IPS-18c (cell line): ENCODE measurements around the gene EPN3.
A peak's percentile ranks its signal among the peaks of the same experiment; 100 is the strongest.

ENCODE experiments used
- H3K4me3 ChIP-seq: 2 replicates; pipeline ENCODE4 v1.7.0; 2013; ENCODE audit warnings: low read depth, mild to moderate bottlenecking, low read length, moderate library complexity; ENCODE audit not compliant: insufficient read depth
- H3K9me3 ChIP-seq: one replicate; pipeline ENCODE4 v1.6.1; 2013; ENCODE audit warnings: mild to moderate bottlenecking, low read length, moderate library complexity; ENCODE audit not compliant: control insufficient read depth, insufficient read depth

Gene EPN3

DNA sequence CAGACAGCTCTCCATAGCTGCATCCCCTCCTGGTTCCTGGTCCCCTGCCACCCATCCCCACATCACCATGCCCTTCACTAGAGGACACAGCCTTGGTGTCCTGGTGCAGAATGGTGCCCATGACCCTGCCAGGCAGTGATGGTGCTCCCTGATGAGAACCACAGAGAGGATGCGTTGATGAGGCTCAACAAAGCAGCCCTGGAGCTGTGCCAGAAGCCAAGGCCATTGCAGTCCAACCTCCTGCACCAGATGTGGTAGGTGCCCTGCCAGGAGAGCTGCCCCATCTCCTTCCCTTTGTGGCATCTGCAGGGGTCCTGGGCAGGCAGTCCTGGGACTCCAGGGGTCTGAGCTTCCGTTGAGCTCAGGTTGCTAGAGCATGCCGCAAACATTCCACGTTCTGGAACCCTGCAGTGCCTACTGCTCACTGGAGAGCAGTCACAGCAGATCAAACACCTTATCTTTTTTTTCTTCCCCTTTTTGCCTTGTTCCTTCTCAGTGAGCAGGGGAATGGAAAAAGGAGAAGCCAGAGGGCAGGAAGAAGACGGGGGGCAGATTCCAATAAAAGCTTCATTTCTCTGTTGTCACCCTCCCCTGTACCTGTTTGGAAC is 5.3 kb upstream of the EPN3 start:
- Histone ChIP-seq H3K4me3 (no peak overlapping the region), H3K9me3 (no peaks in the 10 kb centered on the region)

DNA sequence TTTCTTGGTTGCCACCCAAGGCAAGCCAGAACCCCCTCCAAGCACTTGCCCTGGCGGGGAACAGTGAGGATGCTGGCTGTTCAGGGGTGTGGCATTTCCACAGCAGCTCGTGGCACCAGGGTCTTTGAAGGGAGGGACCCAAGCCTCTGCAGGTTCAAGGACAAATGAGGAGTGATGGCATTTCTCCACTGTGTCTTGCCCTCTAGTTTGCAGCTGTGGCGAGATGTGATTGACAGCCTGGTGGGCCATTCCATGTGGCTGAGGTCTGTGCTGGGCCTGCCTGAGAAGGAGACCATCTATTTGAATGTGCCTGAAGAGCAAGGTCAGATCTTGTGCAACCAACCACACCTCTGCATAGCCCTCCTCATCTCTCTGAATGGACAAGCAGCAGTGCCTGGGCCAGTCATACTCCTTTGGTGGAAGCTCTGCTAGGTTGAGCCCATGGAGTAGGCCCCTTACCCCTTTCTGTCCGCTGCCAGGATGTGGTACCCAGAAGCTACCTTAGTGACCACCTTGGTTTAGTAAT is 4.5 kb upstream of the EPN3 start:
- Histone ChIP-seq H3K4me3 (no peak overlapping the region), H3K9me3 (no peaks in the 10 kb centered on the region)

DNA sequence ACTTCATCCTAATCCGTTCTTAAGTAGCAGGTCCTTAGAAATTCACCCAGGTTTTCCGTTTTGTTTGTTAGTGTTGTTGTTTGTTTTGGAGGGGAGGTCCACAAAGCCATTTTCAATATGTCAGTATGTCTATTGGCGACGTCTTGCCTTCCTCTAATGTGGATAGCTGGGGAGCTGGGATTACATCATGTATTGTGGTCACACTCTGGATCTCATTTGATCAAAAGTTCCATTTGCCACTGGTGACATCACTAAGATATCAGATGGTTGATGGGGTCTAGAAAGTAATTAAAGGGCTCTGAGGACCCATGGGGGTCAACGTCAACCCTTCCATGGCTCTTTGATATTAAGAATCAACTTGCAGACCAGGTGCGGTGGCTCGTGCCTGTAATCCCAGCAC is 2.7 kb upstream of the EPN3 start:
- Histone ChIP-seq H3K4me3 (no peak overlapping the region), H3K9me3 (no peaks in the 10 kb centered on the region)

DNA sequence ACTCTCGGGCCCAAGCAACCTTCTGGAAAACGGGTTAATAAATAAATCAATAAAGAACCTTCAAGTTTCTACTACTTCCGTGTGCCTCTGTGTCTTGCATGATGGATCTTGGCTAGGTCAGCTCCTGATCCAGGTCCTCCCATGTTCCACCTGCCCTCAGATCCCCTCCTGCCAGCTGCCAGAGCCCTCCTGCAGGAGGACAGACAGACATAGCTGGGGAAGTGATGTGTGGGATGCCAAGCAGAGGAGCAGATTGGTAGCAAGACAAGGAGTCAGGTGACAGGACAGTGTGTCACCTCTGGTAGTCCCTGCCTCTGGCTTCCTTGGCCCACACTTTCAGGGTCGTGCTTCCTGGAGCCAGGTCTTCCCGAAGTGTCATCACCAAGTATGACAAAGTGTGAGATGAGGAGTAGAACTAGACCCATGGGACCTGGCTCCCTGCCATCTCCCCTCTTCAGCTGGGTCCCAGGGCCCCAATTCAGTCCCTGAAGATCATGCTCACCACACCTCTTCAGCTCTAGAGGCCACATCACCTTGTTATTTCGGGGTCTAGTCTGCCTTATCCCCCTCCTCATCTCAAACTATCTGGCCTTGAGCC is 1.0 kb upstream of the EPN3 start:
- Histone ChIP-seq H3K9me3 (no peaks in the 10 kb centered on the region), H3K4me3 (no peak overlapping the region)

DNA sequence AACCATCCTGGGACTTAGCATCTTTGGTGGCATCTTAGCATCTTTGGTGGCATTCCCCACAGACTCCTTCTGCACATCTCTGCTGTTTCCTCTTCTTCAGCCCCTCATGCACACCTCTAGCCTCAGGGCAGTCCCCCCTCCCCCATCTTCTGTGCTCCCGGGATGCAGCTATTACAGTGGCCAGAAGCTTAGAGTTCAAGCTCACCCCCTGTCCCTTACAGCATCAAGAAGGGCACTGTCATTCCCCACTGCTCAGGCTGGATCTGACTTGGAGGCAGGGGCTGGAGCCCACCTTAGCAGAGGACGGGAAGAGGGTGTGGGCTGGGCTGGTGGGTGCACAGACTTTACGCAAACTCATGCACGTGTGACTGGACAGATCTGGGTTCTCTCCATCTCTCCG is 650 bp downstream of the EPN3 start:
- peak overlapping the region; percentile 71 for H3K4me3 ChIP-seq
- H3K9me3 ChIP-seq: no peaks in the 10 kb centered on the region

DNA sequence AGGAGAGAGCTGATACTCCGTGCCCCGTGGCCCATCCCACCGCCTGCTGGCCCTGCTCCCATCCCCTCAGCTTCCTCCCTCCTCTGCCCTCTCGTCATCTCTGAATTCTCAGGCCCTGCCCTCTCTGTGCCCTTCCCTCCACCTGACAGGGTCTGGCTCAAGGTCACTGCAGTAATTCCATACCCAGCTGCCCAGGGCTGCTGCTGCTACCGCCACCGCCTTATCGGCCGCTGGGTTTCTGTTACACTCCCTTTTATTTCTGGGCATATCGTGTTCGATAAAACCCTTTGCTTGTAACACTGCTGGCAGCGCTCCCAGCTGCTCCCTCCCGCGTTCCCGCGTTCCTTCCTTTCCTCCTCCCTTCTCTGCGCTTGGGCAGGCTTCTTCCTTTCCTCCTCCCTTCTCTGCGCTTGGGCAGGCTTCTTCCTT is 1.2 kb downstream of the EPN3 start:
- Histone ChIP-seq H3K9me3 (no peaks in the 10 kb centered on the region), H3K4me3 (peak overlapping the region; percentile 71)

DNA sequence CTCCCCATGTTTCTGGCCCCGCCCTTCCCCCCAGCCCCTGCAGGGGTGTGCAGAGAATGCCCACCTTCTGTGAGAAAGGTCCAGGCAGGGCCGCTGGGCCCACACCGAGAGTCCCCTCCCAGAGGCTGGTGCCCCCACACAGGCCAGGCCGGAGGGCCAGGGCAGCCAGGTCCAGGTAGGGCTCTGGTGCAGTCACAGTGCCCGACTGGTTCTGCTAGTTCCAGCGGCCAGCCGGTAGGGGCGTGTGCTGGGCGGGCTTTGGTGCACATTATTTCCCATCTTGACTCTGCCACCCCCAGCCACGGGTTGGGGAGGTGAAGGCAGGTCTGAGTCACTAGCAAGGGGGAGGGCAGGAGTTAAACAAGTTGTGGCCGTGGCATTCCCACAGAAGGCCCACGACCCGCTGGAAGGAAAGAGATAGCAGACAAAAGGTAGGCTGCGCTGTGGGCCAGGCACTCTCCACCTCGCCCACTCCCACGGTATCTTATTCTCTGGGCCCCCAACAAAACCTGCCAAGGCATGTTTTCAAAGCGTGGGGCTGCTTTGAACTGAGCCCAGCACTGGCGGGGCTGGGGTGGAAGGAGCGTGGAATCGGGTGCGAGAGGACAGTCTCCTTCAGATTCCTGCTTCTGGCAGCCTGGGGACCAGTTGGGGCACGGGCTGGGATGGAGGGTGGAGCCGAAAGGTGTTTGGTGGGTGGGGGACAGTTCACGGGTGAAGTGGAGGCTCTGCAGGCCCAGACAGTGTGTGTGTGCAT is 1.9 kb downstream of the EPN3 start:
- H3K9me3 ChIP-seq: no peaks in the 10 kb centered on the region
- peak overlapping the region; percentile 36 for H3K4me3 ChIP-seq

DNA sequence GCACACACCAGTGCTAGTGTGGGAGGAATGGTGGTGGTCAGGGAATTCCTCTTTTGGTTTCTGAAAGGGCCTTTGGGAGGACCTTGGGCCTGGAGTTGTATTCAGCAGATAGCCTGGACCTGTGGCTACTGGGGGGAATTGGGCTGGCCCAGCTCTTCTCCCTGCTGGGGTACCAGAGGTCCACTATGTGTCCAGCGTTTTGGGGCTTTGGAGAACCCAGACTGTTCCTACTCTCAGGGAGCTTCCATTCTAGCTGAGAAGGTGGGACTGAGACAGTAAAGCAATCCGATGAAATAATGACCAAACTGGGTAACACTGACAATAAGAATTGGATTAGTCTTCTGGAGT is 2.4 kb downstream of the EPN3 start:
- Histone ChIP-seq H3K9me3 (no peaks in the 10 kb centered on the region), H3K4me3 (no peak overlapping the region)

DNA sequence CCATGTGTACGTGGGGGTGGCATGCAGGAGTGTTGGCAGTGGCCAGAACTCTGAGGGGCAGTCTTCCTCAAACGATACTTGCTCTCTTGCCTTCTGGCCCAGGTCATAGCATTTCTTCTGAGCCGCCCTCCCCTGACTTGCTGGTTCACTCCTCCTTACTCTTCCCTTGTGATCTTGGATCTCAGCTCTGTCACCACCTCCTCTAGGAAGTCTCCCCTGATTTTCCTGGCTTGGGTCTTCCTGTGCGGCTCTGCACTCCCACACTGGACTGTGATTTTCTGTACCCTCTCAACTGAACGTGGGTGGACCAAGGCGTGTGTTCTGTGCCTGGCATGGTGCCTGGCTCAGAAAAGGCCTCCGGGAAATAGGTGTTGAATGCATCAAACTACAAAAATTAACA is 2.9 kb downstream of the EPN3 start:
- no peaks in the 10 kb centered on the region for H3K9me3 ChIP-seq
- no peak overlapping the region for H3K4me3 ChIP-seq

DNA sequence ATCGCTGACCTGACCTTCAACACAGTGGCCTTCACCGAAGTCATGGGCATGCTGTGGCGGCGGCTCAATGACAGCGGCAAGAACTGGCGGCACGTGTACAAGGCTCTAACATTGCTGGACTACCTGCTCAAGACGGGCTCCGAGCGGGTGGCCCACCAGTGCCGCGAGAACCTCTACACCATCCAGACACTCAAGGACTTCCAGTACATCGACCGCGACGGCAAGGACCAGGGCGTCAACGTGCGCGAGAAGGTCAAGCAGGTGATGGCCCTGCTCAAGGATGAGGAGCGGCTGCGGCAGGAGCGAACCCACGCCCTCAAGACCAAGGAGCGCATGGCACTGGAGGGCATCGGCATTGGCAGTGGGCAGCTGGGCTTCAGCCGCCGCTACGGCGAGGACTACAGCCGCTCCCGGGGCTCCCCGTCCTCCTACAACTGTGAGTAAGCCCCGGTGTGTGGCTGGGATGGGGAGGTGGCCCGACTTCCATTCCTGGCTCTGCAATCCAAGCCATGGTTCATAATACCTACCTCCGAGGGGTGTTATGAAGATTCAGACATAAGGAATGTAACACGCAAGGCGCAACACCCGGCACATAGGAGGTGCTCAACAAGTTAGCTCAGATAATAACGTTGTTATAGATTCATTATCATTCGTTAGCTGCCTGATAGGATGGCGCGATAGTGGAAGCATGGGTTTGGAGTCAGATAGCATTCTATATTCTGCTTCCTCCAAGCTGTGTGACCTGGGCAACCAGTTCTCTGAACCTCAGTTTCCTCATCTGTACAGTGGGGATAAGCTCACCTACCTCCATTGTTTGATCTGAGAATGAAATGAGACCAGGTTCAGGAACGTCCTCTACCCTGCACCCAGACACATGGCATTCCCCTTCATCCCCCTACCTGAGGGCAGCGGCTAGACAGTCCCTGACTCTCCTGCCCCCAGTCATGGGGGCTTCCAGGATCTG is 4.4 kb downstream of the EPN3 start:
- Histone ChIP-seq H3K4me3 (no peak overlapping the region), H3K9me3 (no peaks in the 10 kb centered on the region)

DNA sequence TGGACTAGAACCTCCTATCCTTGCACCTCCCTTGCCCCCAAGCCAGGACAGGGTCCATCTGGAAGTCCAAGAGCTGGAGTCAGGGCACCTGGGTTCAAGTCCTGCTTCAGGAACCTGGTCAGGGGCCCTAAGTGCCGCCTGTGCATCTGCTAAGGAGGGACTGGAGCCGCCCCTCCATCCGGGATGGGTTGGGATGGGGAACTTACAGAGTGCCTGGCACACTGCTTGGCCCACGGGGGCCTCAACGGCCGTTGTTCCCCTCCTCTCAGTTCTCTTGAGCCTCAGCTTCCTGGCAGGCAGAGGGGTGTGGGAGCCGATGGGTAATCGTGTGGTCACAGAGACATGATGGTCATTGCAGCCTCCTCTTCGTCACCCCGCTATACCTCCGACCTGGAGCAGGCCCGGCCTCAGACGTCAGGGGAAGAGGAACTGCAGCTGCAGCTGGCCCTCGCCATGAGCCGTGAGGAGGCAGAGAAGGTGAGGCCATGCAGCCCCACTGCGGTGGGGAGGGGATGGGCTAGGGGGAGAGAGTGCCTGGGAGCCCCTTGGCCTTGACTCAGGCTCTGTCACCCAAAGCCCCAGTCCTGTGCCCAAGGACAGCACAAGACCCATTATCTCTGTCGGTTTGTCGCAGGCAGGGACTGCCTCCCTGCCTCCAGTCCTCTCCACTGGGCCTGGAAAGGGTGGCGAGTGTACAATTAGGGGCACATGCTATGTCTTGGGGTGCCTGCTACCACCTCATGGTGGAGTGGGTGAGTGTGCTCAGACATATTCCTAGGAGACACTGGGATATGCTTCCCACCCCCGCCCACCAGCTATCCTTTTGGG is 5.4 kb downstream of the EPN3 start:
- Histone ChIP-seq H3K9me3 (no peaks in the 10 kb centered on the region), H3K4me3 (no peak overlapping the region)

DNA sequence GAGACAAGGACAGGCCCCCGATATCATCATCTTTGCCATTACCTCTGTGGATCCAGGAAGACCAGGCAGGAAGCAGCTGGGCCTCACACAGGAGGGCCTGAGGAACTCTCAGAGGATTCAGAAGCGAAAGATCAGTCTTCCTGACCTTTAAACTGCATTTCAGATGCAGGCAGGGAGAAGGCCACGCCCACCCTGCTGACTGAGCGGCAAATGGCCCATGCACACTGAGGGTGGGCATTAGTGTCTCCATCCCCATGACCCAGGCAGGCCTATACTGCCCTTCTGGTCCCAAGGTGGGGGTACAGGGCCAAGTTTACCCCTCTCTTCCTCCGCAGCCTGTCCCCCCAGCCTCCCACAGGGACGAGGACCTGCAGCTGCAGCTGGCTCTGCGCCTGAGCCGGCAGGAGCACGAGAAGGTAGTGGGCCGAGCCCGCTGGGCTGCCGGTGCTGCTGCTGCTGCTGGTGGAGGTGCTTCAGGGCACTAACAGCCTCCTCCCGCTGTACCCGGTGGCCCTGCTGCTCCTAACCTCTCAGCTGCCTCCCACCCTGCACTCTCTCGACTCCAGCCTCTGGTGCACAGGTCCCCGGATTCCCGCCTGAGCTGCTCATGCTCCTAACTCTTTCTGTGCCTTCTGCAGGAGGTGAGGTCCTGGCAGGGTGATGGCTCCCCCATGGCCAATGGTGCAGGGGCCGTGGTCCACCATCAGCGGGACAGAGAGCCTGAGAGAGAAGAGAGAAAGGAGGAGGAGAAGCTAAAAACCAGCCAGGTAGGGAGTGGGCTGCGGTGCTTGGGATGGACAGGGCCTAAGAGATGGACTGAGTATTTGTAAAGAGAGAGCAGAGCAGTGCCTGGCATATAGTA is 6.2 kb downstream of the EPN3 start:
- H3K9me3 ChIP-seq: no peaks in the 10 kb centered on the region
- no peak overlapping the region for H3K4me3 ChIP-seq

DNA sequence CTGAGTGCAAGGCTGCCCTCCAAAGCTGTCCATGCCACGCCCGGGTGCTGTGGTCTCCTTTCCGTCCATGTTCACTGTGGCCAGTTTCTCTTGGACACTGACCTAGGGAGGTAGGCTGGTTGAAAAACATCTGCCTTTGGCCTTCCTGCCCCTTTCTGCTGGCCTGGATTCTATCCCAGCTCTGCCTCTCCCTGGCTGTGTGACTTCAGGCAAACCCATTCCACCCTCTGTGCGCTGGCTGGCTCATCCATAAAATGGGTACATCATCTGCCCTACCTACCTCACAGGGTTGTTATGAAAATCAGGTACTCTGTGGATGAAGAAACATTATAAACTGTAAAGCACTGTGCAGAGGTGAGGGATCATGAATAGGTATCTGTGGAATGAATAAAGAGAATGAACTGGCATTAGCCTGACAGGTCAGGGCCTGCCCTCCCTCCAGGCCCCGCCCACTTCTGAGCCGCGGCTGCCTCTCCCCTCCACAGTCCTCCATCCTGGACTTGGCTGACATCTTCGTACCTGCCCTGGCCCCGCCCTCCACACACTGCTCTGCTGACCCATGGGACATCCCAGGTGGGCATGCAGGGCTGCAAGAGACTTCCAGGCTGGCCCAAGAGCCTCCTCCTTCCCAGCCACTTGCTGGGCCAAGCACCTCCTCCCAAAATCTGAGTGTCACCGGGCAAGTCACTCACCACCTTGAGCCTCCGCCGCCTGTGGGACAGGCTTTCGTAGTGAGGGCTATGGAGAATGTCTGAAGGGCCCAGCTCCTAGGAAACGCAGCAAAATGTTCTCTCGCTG is 7.4 kb downstream of the EPN3 start:
- Histone ChIP-seq H3K9me3 (no peaks in the 10 kb centered on the region), H3K4me3 (no peak overlapping the region)

DNA sequence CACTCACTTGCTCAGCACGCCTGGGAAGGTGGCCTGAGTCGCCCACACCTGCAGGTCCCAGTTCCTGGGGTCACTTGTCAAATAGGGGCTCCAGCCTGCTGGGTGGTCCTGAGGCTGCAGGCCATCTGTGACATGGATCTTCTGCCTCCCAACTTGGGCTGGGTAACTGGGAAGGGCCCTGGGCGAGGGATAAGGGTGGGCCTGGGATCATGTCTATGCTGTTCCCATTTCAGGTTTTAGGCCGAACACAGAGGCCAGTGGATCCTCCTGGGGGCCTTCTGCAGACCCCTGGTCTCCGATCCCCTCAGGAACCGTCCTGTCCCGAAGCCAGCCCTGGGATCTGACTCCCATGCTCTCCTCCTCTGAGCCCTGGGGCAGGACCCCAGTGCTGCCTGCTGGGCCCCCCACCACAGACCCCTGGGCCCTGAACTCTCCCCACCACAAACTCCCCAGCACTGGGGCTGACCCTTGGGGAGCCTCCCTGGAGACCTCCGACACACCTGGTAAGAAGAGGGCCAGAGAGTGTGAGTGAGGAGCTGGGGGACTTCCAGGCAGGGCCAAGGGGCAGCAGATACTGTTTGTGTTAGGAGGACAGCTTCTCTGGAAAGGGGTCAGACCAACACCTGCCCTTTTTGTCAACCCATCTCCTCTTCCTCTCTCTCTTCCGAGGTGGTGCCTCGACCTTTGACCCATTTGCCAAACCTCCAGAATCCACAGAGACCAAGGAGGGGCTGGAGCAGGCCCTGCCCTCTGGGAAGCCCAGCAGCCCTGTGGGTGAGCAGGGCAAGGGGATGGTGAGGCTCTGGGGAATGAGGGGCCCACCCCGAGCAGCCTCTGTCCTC is 8.2 kb downstream of the EPN3 start:
- H3K4me3 ChIP-seq: no peak overlapping the region

DNA sequence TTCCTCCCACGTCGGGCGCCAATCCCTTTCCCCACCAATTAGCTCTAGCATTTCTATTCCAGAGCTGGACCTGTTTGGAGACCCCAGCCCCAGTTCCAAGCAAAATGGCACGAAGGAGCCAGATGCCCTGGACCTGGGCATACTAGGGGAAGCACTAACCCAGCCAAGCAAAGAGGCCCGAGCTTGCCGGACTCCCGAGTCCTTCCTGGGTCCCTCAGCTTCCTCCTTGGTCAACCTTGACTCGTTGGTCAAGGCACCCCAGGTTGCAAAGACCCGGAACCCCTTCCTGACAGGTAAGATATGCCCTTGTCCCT is 8.8 kb downstream of the EPN3 start:
- no peaks in the 10 kb centered on the region for H3K9me3 ChIP-seq
- H3K4me3 ChIP-seq: peak overlapping the region; percentile 73

More for the DNA sequence above, 8.2 kb downstream of the EPN3 start:
- no peaks in the 10 kb centered on the region for H3K9me3 ChIP-seq
